HG02981 (cell line): ENCODE measurements around the gene OTOS.

ENCODE experiments used
- ATAC-seq: cut with Tn5 transposase; IDR thresholded peaks from one replicate; pipeline ENCODE4 v1.9.1; 2021; ENCODE audit warnings: mild to moderate bottlenecking, moderate library complexity; ENCODE audit not compliant: unreplicated experiment

OTOS gene

GRCh38 chr2:240168041-240168440 lies 27.6 kb upstream of the OTOS start:
- ATAC-seq = no peak

GRCh38 chr2:240167588-240167880 lies 27.1 kb upstream of the OTOS start:
- ATAC-seq = no peak

GRCh38 chr2:240166761-240167587 lies 26.5 kb upstream of the OTOS start:
- no peak for ATAC-seq

- no peak for ATAC-seq
These were observed 25.7 kb upstream of the OTOS start for GRCh38 chr2:240166191-240166590.

GRCh38 chr2:240165661-240166060 lies 25.2 kb upstream of the OTOS start:
- no peak for ATAC-seq

- no peak for ATAC-seq
These were observed 24.6 kb upstream of the OTOS start for GRCh38 chr2:240165034-240165433.

- ATAC-seq = no peak
These were observed 24.1 kb upstream of the OTOS start for GRCh38 chr2:240164586-240164985.

GRCh38 chr2:240163844-240164574 lies 23.6 kb upstream of the OTOS start:
- ATAC-seq = no peak

GRCh38 chr2:240162939-240163714 lies 22.7 kb upstream of the OTOS start:
- ATAC-seq = no peak

GRCh38 chr2:240162531-240162930 lies 22.1 kb upstream of the OTOS start:
- no peak for ATAC-seq

- no peak for ATAC-seq
These were observed 21.6 kb upstream of the OTOS start for GRCh38 chr2:240162032-240162431.

GRCh38 chr2:240161087-240161750 lies 20.8 kb upstream of the OTOS start:
- ATAC-seq = no peak

GRCh38 chr2:240160291-240161086 lies 20.0 kb upstream of the OTOS start:
- no peak for ATAC-seq

GRCh38 chr2:240159251-240159839 lies 18.9 kb upstream of the OTOS start:
- ATAC-seq = no peak

GRCh38 chr2:240157147-240157470 lies 16.7 kb upstream of the OTOS start:
- ATAC-seq = no peak

GRCh38 chr2:240156435-240157146 lies 16.1 kb upstream of the OTOS start:
- ATAC-seq = no peak

GRCh38 chr2:240155745-240156390 lies 15.4 kb upstream of the OTOS start:
- ATAC-seq = no peak

GRCh38 chr2:240155048-240155744 lies 14.7 kb upstream of the OTOS start:
- no peak for ATAC-seq
